ENCODE measurements around the gene CCDC60.

Gene CCDC60

DNA sequence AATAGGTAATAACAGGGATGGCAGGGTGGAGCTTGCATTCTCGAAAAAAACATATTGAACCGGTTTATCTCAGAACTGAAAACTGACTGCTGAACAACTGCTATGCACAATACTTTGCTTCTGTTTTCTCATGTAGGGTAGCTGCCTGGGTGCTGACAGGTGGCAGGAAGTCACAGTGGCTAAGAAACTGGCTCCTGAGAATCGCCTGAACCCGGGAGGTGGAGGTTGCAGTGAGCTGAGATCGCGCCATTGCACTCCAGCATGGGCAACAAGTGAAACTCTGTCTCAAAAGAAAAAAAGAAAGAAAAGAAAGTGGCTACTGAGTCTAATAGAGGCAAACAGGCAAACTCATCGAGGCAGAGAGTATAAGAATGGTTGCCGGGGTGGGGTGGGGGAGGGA lies 113.1 kb downstream of the CCDC60 start:
- DNase-seq = no peak

- DNase-seq = no peak
Measured at GRCh38 chr12:119448611-119449131, 114.1 kb downstream of the CCDC60 start.

DNA sequence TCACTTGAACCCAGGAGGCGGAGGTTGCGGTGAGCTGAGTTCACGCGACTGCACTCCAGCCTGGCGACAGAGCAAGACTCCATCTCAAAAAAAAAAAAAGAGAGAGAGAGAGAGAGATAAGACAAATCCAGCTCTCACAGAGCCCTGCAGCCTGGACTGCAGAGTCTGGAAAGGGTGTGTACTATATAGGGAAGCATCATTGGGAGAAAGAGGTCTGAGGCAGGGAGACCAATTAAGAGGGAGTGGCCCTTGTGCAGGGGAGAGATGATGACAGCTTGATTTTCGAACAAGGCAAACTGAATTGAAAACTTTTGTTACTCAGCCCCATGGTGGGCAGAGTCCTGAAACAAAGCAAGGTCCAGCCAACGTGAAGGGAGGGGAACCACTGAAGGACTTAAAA lies 116.2 kb downstream of the CCDC60 start:
- no peak for DNase-seq

GRCh38 chr12:119456824-119457223 lies 122.3 kb downstream of the CCDC60 start:
- no peak for DNase-seq

- no peak for DNase-seq
Measured at GRCh38 chr12:119457271-119457670, 122.7 kb downstream of the CCDC60 start.

DNA sequence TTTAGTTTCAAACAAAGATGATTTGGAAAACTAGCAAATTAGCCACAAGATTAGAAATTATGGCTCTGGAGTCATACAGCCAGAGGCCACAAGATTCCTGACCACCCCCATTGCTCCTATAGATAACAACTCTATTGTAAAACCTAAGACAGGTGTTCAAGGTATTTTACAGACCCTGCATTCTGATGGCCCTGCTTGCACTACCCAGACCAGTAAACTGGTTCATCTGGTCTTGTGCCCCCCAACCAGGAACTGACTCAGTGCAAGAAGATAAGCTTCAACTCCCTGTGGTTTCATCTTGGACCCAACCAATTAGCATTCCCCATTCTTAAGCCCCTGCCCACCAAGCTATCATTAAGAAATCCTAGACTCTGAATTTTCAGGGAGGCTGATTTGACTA lies 125.0 kb downstream of the CCDC60 start:
- DNase-seq = no peak

- DNase-seq = no peak
Measured at GRCh38 chr12:119460876-119461275, 126.3 kb downstream of the CCDC60 start.

- no peak for DNase-seq
Measured at GRCh38 chr12:119461636-119462214, 127.2 kb downstream of the CCDC60 start.

DNA sequence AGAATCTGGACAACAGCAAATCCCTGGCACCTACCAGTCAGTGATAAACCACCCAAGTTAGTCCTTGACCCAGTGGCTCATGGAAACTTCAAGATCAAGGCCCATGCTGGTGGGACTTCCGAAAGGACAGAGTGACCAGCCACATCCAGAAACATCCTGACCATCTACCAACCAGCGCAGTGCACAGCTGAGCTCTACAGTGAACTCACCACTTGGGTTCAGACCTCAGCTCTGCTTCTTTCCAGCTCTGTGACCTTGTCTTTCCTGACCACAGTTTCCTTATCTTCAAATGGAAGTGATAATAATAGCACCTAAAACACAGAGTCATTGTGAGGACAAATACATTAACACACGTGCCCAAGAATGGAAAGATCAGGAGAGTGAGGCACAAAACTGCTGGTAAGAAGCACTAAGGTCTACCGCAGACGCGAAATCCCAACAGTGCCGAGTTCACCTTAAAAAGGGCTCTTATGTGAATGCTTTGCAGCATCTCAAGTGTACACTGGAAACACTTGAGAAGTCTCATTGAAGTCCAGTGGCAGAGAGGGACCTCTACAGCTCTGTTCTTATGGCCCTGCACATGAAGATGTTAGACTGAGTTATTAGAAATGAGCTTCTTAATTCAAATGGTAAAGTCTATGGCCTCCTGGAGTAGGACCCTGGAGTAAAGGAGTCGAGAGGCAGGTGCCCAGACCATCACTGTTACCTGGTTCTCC lies 128.8 kb downstream of the CCDC60 start:
- no peak for DNase-seq

DNA sequence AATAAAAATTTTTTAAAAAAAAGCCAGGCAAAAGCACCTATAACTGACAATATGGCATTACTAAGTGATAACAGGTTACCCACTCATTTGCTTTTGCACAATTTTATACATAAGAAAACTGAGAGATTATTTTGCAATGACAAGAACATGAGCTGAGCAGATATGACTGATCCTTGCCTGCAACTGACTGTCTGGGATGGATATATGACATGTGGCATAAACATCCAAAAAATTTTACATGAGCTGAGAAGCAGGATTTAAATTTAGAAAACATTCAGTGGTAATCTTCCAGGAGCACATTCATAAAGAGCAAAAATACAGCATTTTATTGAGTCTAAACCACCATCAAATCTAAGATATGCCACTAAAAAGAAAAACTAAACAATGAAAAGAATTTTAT lies 133.8 kb downstream of the CCDC60 start:
- no peak for DNase-seq

GRCh38 chr12:119475650-119476049 lies 141.1 kb downstream of the CCDC60 start:
- no peak for DNase-seq

DNA sequence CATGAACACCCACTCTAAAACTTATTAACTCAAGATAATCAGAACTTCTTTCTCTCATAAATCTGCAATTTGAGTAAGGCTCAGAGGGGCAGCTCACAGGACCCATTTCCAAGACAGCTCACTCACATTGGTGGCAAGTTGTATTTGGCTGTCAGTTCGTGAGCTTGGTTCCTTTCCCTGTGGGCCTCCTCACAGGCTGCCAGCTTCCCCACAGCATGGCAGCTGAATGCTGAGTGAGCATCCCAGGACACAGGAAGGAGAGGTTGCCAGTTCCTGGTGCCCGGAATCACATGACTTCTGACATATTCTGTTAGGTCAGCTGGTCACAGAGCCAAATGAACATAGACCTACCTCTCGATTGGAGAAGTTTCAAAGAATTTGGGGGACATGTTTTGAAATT lies 142.4 kb downstream of the CCDC60 start:
- DNase-seq = no peak

- no peak for DNase-seq
Measured at GRCh38 chr12:119479121-119479561, 144.6 kb downstream of the CCDC60 start.

DNA sequence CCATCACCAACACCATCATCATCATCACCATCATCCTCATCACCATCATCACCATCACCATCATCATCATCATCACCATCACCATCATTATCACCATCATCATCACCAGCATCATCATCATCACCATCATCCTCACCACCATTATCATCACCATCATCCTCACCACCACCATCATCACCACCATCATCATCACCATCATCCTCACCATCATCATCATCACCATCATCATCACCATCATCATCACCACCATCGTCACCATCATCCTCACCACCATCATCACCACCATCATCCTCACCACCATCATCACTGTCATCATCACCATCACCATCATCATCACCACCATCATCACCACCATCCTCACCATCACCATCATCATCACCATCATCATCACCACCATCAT lies 146.0 kb downstream of the CCDC60 start:
- no peak for DNase-seq

- DNase-seq = no peak
Measured at GRCh38 chr12:119486599-119487154, 152.1 kb downstream of the CCDC60 start.

GRCh38 chr12:119491814-119492213 lies 157.3 kb downstream of the CCDC60 start:
- no peak for DNase-seq

DNA sequence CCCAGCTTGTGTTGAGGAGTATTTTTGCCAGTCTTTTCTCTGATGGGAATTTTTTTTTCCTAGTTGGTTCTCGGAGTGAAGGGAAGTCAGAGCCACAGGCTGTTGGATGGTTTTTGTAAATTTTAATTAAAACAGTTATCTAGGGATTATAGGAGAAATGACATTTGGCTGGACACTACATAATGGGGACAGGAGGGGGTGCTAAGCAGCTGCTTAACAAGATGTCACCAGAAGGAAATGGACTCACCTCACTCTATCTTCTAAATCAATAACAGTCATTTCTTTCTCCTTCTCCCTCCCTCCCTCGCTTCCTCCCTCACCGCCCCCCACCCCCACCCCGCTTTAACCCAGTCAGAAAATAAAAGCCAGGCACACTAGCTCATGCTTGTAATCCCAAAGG lies 165.7 kb downstream of the CCDC60 start:
- no peak for DNase-seq

- DNase-seq = no peak
Measured at GRCh38 chr12:119501052-119501451, 166.5 kb downstream of the CCDC60 start.

GRCh38 chr12:119505001-119505400 lies 170.5 kb downstream of the CCDC60 start:
- DNase-seq = no peak

- DNase-seq = no peak
Measured at GRCh38 chr12:119512772-119513497, 178.4 kb downstream of the CCDC60 start.

GRCh38 chr12:119528241-119528640 lies 193.7 kb downstream of the CCDC60 start:
- DNase-seq = no peak

GRCh38 chr12:119540476-119540875 lies 205.9 kb downstream of the CCDC60 start:
- DNase-seq = no peak
